Measurements from ENCODE around the gene ATP5MG.

- TF ChIP-seq CTCF (IDR thresholded peaks at IDR 0.05) (no peak), POLR2A (IDR thresholded peaks at IDR 0.05) (no peak)
Observed at GRCh38 chr11:118412921-118413320, 11.5 kb downstream of the ATP5MG start.
